ENCODE results near the gene SLC22A7.

GRCh38 chr6:43295456-43295855 lies 2.6 kb upstream of the SLC22A7 start:
- TF ChIP-seq CTCF (IDR thresholded peaks at IDR 0.05; ENCODE audit: low read depth, low read length) (no peak), EZH2phosphoT487 (IDR thresholded peaks at IDR 0.05; ENCODE audit: low read depth) (no peak)

Measured in OCI-LY3 (cell line).